HG03139 (cell line): ENCODE data around the gene H6PD.

ENCODE experiments used
- ATAC-seq: cut with Tn5 transposase; IDR thresholded peaks from one replicate; pipeline ENCODE4 v1.9.1; 2021; ENCODE audit not compliant: unreplicated experiment

Gene H6PD

GRCh38 chr1:9240914-9241820 is 6.6 kb downstream of the H6PD start:
- no peak for ATAC-seq

GRCh38 chr1:9241891-9242290 is 7.3 kb downstream of the H6PD start:
- no peak for ATAC-seq

DNA sequence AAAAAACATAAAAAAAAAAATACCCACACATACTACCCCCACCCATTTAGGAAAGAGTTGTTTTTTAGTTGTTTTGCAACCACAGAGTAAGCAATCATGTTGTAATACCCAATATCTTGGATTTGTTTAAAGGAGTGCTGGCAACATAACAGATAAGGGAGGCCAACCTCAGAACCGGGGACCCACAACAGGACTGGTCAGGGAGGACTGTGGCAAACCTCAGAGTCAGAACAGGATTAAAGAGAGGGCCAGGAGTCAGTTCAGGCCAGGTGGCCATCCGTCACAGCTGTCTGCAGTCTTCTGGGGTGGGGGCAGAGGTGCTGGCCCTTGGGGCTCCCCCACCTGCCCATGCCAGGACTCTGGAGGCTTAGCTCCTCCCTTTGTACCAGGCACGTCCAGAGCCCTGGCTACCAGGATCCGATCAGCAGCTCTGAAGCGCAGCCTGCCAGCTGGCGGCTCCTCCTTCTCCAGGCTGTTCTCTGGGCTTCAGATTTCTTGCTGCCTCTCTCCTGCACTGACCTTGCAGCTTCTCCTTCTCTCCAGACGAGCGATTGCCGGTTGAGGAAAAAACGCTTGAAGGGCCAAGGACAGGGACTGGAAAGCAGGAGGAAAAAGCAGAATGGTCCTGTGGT is 7.9 kb downstream of the H6PD start:
- ATAC-seq = no peak

GRCh38 chr1:9243066-9243739 is 8.6 kb downstream of the H6PD start:
- no peak for ATAC-seq

DNA sequence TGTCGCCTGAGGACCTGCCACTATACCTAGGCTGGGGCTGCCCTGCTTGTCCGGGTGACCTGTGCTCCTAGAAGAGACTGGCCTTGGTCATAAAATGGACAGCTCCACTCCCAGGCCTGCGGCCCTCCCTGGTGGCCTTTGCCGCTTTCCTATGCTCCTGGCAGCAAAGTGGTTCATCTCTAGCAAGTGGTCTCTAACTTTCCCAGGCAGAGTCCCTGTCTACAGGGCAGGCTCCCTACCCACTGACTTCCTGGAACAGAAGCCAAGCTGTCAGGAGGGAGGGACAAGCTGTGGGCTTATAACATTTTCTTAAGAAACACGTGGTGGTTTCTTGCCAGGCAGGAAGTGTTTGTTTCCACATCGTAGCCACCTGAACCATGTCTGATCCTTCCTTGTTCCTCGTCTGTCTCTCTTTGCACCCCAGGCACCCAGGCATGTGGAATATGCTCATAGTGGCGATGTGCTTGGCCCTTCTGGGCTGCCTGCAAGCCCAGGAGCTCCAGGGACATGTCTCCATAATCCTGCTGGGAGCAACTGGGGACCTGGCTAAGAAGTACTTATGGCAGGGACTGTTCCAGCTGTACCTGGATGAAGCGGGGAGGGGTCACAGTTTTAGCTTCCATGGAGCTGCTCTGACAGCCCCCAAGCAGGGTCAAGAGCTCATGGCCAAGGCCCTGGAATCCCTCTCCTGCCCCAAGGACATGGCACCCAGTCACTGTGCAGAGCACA is 10.1 kb downstream of the H6PD start:
- no peak for ATAC-seq

DNA sequence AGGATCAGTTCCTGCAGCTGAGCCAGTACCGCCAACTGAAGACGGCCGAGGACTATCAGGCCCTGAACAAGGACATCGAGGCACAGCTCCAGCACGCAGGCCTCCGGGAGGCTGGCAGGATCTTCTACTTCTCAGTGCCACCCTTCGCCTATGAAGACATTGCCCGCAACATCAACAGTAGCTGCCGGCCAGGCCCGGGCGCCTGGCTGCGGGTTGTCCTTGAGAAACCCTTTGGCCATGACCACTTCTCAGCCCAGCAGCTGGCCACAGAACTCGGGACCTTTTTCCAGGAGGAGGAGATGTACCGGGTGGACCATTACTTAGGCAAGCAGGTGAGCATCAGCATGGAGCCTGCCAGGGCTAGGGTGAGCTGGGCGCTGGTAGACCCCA is 10.7 kb downstream of the H6PD start:
- no peak for ATAC-seq

GRCh38 chr1:9245661-9246060 is 11.1 kb downstream of the H6PD start:
- ATAC-seq = no peak

GRCh38 chr1:9246215-9246614 is 11.6 kb downstream of the H6PD start:
- ATAC-seq = no peak

DNA sequence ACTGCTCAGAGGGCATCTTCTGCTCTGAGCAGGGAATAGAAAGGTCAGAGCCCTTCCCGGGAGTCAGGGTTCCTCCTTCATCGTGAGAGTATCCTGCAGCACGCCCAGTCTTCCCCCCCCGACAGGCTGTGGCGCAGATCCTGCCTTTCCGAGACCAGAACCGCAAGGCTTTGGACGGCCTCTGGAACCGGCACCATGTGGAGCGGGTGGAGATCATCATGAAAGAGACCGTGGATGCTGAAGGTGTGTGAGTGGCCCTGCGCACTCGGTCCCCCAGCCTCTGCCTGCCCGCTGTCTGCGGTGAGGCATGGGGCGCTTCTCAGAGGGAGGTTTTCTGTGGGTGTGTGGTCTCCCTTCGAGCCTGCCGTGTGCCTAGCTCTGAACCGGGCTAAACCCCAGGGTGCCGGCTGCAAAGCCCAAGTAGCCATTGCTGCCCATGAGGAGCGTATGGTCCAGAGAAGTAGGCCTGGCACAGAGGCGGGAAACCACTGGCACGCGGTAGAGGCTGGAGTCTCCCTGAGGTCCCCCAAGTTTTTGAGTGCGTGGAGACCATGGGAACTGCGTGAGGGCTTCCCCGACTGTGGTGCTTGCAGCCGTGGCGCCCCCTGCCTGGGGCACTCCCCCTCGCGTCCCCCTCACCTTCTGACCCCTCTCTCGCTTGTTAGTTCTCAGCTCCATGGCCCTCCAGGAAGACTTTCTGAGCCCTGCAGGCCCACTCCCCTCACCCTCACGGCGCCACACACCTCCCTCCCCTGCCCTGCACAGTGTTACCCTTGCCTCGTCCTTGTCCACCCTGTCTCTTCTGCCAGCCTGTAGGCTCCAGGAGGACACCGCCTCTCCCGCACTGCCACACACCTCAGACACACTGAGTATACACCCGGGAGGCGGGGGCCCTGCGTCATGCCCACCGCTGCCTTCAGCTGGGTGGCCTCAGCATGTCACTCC is 12.5 kb downstream of the H6PD start:
- no peak for ATAC-seq

GRCh38 chr1:9247894-9248293 is 13.3 kb downstream of the H6PD start:
- no peak for ATAC-seq

GRCh38 chr1:9248341-9249262 is 14.0 kb downstream of the H6PD start:
- no peak for ATAC-seq

DNA sequence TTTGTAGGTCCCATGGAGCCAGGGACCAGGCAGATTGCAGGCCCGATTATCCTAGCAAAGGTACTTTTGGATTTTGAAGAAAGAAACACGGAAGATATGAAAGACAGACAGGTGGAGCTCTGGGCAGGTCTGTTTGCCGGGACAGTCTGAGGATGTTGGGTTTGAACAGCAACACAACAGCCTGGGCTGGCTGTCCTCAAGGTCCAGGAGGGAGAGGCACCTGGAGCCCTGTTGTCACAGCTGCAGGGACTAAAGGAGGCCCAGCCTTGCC is 14.6 kb downstream of the H6PD start:
- ATAC-seq = no peak

DNA sequence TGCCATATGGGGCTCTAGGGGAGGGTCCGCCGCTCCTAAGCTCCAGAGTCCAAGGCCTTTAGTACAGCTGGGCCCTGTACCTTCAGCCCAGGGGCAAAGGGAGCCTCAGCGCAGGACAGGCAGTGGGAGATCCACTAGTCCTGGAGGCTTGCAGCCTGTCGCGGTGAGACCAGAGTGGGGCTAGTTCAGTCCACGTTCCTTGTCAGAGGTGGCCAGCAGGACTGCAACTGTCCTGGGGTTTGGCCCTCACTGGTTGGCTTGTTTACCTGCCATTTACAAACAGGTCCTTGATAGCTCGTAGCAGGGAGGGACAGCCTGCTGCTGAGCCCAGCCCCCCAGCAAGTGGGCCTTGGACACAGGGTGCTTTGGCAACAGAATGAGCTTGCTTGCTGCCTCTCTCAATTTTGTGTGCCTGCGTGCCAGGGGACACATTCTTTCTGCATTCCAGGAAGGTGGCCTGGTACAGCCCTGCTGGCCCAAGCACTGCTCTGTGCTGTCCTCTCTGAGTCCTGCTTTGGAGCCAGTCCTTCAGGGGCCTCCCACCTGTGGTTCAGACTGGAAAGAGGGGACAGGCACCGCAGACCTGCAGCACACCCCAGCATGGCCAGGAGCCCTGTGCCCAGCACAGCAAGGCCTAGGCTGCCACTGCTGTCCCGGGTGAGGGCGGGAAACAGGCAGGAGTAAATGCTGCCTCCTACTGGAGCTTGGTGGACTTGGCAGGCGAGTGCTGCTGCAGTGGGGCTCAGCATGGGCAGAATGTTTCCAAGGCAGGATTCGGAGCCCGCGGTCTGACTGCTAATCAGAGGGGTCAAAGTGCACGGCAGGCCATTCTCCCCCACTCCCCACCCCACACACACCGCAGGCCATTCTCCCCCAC is 15.2 kb downstream of the H6PD start:
- ATAC-seq = no peak

DNA sequence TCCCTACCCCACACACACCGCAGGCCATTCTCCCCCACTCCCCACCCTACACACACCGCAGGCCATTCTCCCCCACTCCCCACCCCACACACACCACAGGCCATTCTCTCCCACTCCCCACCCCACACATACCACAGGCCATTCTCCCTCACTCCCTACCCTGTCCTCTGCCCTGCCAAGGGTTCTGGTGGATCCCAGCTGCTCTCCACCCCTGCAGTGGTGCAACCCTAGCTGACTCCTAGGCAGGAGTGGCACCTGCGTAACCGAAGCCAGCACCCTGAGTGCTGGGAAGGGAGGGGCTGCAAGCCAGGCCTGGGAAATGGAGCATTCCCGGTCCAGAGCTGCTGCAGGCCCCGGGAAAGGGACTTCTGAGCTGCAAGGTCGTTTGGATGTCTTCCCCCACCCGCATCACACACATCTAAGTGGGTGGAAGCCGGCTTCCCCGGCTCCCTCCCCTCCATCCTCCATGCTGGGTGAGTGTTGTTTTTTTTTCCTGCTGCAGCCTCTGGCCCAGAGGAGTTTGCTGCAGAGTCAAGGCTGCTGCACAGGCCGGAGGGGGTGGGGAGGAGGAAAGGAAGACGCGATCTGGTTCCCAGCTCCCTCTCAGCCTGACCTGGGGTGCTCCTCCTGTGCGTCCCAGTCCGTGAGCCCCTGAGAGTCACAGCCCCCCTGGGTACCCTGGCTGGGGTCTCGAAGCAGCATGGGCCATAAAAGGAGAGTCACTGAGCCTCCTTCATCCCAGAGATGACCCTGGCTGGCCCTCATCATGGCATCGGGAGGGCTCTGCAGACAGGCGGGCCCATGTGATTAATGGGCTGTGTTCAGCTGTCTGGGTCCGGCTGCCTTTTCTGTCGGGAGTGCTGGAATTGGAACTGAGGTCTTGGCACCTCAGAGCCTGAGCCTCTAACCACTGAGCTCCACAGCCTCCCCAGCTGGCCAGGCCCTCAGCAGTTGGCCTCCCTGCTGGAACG is 16.1 kb downstream of the H6PD start:
- no peak for ATAC-seq

- no peak for ATAC-seq
These were observed 16.9 kb downstream of the H6PD start for GRCh38 chr1:9251501-9251900.

- no peak for ATAC-seq
These were observed 18.4 kb downstream of the H6PD start for GRCh38 chr1:9253004-9253403.

- no peak for ATAC-seq
These were observed 19.0 kb downstream of the H6PD start for GRCh38 chr1:9253453-9254105.
